HUDEP-2 (cell line): ENCODE results near the gene SLC25A38.

Experiments used
- DNase-seq, 76 experiments: peaks; one replicate each; lab custom pipeline; 2025; ENCODE audit not compliant: unreplicated experiment in 76 of 76; lab: John Stamatoyannopoulos, UW

Gene SLC25A38

GRCh38 chr3:39372833-39373232, 10.3 kb upstream of the SLC25A38 start:
- no peak for DNase-seq

GRCh38 chr3:39376959-39377634, 6.1 kb upstream of the SLC25A38 start:
- DNase-seq = no peak

- DNase-seq = no peak
Measured at GRCh38 chr3:39378088-39378487, 5.1 kb upstream of the SLC25A38 start.

- DNase-seq = no peak
Measured at GRCh38 chr3:39378957-39379777, 4.0 kb upstream of the SLC25A38 start.

- no peak for DNase-seq
Measured at GRCh38 chr3:39379778-39380155, 3.4 kb upstream of the SLC25A38 start.

- no peak for DNase-seq
Measured at GRCh38 chr3:39381432-39381831, 1.7 kb upstream of the SLC25A38 start.

GRCh38 chr3:39383881-39384664, 903 bp downstream of the SLC25A38 start:
- no peak for DNase-seq

- DNase-seq = no peak
Measured at GRCh38 chr3:39384665-39385000, 1.5 kb downstream of the SLC25A38 start.

- DNase-seq = no peak
Measured at GRCh38 chr3:39385456-39386090, 2.4 kb downstream of the SLC25A38 start.

- no peak for DNase-seq
Measured at GRCh38 chr3:39386318-39386717, 3.1 kb downstream of the SLC25A38 start.

- peak in 74 of 76 experiments; percentile 6 to 85 (median 60) for DNase-seq
Measured at GRCh38 chr3:39387411-39387975, 4.3 kb downstream of the SLC25A38 start.

- DNase-seq = peak in 1 of 76 experiments; percentile 27
Measured at GRCh38 chr3:39388153-39388552, 5.0 kb downstream of the SLC25A38 start.

- DNase-seq = peak in 65 of 76 experiments; percentile 13 to 86 (median 56)
Measured at GRCh38 chr3:39388741-39389248, 5.6 kb downstream of the SLC25A38 start.

GRCh38 chr3:39390181-39390580, 7.0 kb downstream of the SLC25A38 start:
- DNase-seq = no peak

GRCh38 chr3:39396690-39397089, 13.5 kb downstream of the SLC25A38 start:
- DNase-seq = no peak

GRCh38 chr3:39398700-39399099, 15.5 kb downstream of the SLC25A38 start:
- DNase-seq = peak in 3 of 76 experiments; percentile 1 to 14 (median 6)

GRCh38 chr3:39401983-39402382, 18.8 kb downstream of the SLC25A38 start:
- no peak for DNase-seq

GRCh38 chr3:39404943-39405686, 21.9 kb downstream of the SLC25A38 start:
- DNase-seq = no peak

GRCh38 chr3:39405687-39406367, 22.7 kb downstream of the SLC25A38 start:
- no peak for DNase-seq
